A549 treated with AZD9567 at 1 μM for 4 hours (cell line): ENCODE data around the gene POLR1G. TPM values are rescaled to one million over a fixed set of nuclear protein-coding genes. Genes with fewer than 3 reads are reported as not detected.

Experiments
- total RNA-seq: library from RNA; stranded (reverse); fragments of 200-300 nt; extraction: Qiagen RNA extraction; gene quantifications from 5 replicates; pipeline ENCODE4 v1.2.3, GENCODE V29; 2022; ENCODE audit not compliant: insufficient read depth

The POLR1G gene, protein sequence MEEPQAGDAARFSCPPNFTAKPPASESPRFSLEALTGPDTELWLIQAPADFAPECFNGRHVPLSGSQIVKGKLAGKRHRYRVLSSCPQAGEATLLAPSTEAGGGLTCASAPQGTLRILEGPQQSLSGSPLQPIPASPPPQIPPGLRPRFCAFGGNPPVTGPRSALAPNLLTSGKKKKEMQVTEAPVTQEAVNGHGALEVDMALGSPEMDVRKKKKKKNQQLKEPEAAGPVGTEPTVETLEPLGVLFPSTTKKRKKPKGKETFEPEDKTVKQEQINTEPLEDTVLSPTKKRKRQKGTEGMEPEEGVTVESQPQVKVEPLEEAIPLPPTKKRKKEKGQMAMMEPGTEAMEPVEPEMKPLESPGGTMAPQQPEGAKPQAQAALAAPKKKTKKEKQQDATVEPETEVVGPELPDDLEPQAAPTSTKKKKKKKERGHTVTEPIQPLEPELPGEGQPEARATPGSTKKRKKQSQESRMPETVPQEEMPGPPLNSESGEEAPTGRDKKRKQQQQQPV
- 47.1 to 57.7 TPM (median 51.3 TPM) in 5 replicates for total RNA-seq

DNA sequence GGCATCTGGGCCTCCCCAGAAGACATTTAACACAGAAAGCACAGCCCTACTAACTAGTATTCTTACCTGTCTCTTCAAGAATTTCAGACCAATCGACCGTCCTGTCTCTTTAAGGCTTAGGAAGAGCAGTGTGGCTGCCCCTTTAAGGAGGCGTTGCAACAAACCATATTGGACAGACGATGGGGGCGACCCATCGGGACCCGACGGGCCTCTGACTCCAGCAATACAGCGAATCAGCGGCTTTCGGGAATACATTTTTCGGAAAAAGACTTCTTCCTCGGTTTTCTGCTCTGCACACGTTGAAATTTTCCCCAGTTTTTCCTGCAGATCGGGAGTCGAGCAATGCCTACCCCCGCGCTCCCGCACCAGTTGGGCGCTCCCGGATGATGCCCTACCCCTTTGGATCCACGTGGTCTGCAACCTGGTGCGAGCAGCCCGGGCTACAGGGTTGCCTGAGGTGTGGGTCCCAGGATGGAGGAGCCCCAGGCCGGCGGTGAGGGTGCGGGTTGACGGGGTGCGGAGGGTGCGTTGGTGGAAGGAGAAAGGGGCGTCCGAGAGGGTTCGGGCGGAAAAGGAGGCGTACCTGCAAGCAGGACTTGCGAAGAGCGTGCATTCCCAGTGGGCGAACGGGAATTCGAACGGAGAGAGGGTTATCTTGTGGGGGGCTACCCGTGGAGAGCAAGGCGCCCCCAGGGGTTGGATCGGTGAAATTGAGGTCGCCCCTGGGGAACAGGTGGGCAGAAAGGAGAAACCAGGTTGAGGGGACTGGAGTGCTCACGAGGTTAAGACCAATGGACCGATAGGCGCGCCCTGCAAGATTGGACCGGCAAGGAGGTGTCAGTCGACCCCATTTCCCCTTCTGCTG, at the start of gene POLR1G:
Gene POLR1G, plus strand, starts transcription at position 419 of the 865 bp plus-strand sequence. Its CDS starts 53 bp downstream, at position 472.

DNA sequence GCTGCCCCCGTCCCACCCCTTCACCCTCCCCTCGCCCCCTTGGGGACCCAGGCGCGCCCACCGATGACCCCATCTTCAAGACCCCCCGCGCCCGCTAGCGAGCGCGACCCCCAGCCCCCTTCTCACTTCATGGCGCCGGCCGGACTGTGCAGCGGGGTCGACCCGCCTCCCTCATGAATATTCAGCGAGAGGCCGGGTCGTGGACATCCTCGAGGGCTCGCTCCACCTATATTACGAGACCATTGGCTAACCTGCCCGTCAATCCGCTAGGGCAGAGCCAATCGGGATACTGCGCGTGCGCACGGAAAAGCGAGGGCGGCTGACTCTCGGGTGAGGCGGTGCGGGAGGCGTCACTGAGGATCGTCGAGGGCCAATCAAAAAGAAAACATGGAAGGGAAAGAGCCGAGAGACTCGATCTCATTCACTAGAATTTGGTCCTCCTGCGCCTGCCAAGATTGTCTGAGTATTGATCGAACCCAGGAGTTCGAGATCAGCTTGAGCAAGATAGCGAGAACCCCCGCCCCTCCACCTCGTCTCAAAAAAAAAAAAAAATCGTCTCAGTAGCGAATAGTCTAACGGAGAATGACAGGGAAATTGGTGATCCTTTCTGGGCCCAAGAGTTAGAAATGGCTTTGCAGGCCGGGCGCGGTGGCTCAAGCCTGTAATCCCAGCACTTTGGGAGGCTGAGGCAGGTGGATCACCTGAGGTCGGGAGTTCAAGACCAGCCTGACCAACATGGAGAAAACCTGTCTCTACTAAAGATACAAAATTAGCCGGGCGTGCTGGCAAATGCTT, 35.8 kb upstream of the POLR1G start, which contains the start of gene ERCC2:
Gene ERCC2, minus strand, starts transcription at position 164 of the 795 bp plus-strand sequence. Its CDS starts 33 bp downstream, at position 131.

DNA sequence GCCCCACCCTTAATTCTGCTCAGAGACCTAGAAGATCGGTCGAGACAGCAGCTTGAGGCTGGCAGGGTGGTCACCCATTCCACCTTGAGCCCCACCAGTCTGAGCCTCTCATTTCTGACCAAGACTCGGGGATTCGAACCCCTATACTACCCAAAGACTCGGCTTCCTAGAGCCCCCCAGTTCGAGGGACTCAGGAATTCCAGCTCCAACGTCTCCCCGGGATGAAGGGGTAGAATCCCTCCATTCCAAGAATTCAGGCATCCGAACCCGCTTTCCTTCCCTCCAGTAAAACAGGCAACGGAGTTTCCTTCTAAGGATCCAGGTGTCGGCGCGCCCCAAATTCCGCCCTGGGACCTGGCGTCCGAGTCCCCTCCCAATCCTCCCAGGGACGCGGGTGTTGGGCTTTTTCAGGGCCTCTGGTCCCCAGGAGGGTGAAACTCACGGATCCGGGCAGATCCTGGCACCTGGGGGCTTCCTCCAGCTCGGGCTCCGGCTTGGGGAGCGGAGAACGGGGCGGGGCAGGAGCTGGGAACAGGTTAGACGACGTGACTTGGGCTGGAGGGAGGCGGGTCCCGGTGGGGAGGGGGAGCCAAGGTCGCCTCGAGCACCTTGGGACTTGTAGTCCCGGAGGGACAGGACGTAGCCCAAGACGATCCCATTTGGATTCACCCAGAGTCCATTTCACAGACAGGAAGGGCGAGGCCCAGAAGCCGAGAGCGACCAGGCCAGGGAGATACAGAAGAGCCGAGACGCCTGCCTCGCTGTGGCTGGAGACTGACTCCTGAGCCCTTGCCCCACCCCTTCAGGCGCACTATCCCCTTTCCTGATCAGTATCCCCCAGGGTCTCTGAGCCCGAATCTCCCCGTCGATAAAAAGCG, 1.6 kb upstream of the POLR1G start, which contains the start of gene PPP1R13L:
Gene PPP1R13L, minus strand, starts transcription at position 513 of the 878 bp plus-strand sequence. CDS start 6,751 bp downstream, outside the sequence.

DNA sequence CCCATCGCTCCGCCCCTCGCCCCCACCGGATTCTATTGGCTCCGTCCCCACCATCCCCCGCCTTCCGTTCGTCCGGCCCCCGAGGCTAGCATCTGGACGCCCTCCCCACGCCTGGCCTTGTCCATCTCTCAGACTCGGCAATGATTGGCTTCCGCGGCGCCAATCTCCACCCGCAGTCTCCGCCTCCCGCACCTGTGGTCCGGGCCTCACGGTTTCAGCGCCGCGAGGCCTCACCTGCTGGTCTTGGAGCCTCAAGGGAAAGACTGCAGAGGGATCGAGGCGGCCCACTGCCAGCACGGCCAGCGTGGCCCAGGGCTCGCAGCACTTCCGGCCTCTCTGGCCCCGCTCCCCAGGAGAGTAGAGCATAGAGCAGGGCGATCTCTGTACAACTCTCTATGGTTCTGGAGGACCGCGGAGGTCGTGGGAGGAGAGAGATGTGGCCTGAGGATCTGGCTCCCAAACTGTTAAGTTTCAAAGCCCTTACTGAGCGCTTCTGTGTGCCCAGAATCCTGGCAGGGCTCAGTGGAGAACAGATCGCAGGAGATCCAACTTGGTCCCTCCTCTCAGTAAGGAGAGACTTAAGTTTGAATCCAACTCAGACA, 17.2 kb downstream of the POLR1G start, which contains the start of gene ERCC1:
Gene ERCC1, minus strand, starts transcription at position 329 of the 602 bp plus-strand sequence. CDS start 543 bp downstream, outside the sequence.

Other genes with a start within 250 kb of the POLR1G start
- gene NKPD1, start 245.7 kb upstream of the POLR1G start, total RNA-seq, result 0.28 to 0.40 TPM (median 0.35 TPM) in 4 of 5 replicates, not detected in the other
- gene TRAPPC6A, start 228.4 kb upstream of the POLR1G start, total RNA-seq, result 35.3 to 48.3 TPM (median 43.4 TPM) in 5 replicates
- 18.7 to 23.9 TPM (median 21.8 TPM) in 5 replicates for gene BLOC1S3, start 227.9 kb upstream of the POLR1G start, total RNA-seq
- gene EXOC3L2, start 161.2 kb upstream of the POLR1G start, total RNA-seq, result 1.2 to 2.0 TPM (median 1.6 TPM) in 4 of 5 replicates, not detected in the other
- gene MARK4, start 155.4 kb upstream of the POLR1G start, total RNA-seq, result 6.2 to 9.4 TPM (median 7.8 TPM) in 5 replicates
- 0.05 to 0.07 TPM in 2 of 5 replicates, not detected in the others for gene CKM, start 83.8 kb upstream of the POLR1G start, total RNA-seq
- 0.87 to 1.3 TPM (median 0.91 TPM) in 4 of 5 replicates, not detected in the other for gene KLC3, start 65.9 kb upstream of the POLR1G start, total RNA-seq
- 11.4 to 14.4 TPM (median 14.2 TPM) in 5 replicates for gene ERCC2, start 36.1 kb upstream of the POLR1G start, total RNA-seq
- 19.0 to 37.6 TPM (median 35.5 TPM) in 5 replicates for gene PPP1R13L, start 1.6 kb upstream of the POLR1G start, total RNA-seq
- gene ERCC1, start 17.3 kb downstream of the POLR1G start, total RNA-seq, result 139 to 171 TPM (median 165 TPM) in 5 replicates
- 10.2 to 21.4 TPM (median 18.8 TPM) in 5 replicates for gene FOSB, start 61.4 kb downstream of the POLR1G start, total RNA-seq
- gene RTN2, start 90.4 kb downstream of the POLR1G start, total RNA-seq, result 5.6 to 13.1 TPM (median 12.6 TPM) in 5 replicates
- gene PPM1N, start 91.8 kb downstream of the POLR1G start, total RNA-seq, result 6.9 to 10.4 TPM (median 8.2 TPM) in 5 replicates
- gene VASP, start 100.8 kb downstream of the POLR1G start, total RNA-seq, result 159 to 241 TPM (median 195 TPM) in 5 replicates
- gene OPA3, start 178.2 kb downstream of the POLR1G start, total RNA-seq, result 10.4 to 16.7 TPM (median 15.7 TPM) in 5 replicates
- gene GPR4, start 195.6 kb downstream of the POLR1G start, total RNA-seq, result 0.05 to 0.27 TPM (median 0.15 TPM) in 4 of 5 replicates, not detected in the other
- 21.1 to 24.4 TPM (median 23.4 TPM) in 5 replicates for gene EML2, start 232.8 kb downstream of the POLR1G start, total RNA-seq